22Rv1 (cell line): ENCODE measurements around the gene RANBP17.

Experiments used
- ZFX ChIP-seq: fragments of 450-650 bp; IDR thresholded peaks from 2 replicates; pipeline ENCODE4 v1.6.1; 2017; ENCODE audit warnings: antibody characterized with exemption, borderline replicate concordance
- TF ChIP-seq, protein P1 (sequence below): fragments of 450-650 bp; IDR thresholded peaks from 2 replicates; pipeline ENCODE4 v1.5.1; 2017; ENCODE audit warnings: mild to moderate bottlenecking

DNA sequence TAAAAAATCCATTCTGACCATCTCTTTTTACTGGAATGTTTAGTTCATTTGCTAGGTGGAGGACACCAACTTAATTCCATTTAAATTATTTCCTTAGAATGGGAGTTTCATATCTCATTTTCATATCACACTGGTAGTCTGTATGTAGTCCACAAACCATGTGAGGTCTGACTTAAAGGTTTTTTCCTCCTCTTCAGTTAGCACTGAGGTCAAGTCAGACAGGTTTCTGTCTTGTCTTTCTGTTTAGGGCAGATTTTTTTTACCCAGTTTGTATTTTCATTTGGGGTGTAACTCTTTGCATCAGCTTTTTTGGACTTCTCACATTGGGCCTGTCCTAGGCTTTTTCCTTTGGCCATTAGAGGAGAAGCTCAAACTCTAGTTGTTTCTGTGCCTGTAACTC lies 75.3 kb downstream of the RANBP17 start:
- TF ChIP-seq, protein P1, sequence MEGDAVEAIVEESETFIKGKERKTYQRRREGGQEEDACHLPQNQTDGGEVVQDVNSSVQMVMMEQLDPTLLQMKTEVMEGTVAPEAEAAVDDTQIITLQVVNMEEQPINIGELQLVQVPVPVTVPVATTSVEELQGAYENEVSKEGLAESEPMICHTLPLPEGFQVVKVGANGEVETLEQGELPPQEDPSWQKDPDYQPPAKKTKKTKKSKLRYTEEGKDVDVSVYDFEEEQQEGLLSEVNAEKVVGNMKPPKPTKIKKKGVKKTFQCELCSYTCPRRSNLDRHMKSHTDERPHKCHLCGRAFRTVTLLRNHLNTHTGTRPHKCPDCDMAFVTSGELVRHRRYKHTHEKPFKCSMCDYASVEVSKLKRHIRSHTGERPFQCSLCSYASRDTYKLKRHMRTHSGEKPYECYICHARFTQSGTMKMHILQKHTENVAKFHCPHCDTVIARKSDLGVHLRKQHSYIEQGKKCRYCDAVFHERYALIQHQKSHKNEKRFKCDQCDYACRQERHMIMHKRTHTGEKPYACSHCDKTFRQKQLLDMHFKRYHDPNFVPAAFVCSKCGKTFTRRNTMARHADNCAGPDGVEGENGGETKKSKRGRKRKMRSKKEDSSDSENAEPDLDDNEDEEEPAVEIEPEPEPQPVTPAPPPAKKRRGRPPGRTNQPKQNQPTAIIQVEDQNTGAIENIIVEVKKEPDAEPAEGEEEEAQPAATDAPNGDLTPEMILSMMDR = no peak
- no peak for TF ChIP-seq ZFX
